Frontal cortex (tissue), 4 donors: Measurements from ENCODE around the gene LRRC59. TPM values are rescaled to one million over a fixed set of nuclear protein-coding genes. Genes with fewer than 3 reads are reported as not detected.

Experiments used
- DNase-seq, 2 donors: peaks; one replicate each; pipeline ENCODE4 v3.0.0; 2012; ENCODE audit warnings: low spot score in 2 of 2
- FAIRE-seq: peaks from 2 replicates; lab custom pipeline; 2012; peaks lifted over from hg19 to GRCh38; lab: Jason Lieb, UNC
- total RNA-seq: library from RNA; depleted of rRNA; stranded (reverse); fragments of >200 nt; gene quantifications from one replicate; pipeline ENCODE4 v1.2.3, GENCODE V29; 2014
- donor health status: control.
- donor health status: control.
- donor health status: control.

The LRRC59 gene
- total RNA-seq, 1 donor from 2014 or later = 38.7 TPM

- no peak for FAIRE-seq
- DNase-seq = no peak
These were observed 31.5 kb downstream of the LRRC59 start for GRCh38 chr17:50365649-50366393.

GRCh38 chr17:50365165-50365564, 32.2 kb downstream of the LRRC59 start:
- DNase-seq (no peak), FAIRE-seq (no peak)

- no peak for DNase-seq
- no peak for FAIRE-seq
These were observed 32.6 kb downstream of the LRRC59 start for GRCh38 chr17:50364715-50365114.

- DNase-seq = no peak
- no peak for FAIRE-seq
These were observed 33.3 kb downstream of the LRRC59 start for GRCh38 chr17:50364061-50364458.

GRCh38 chr17:50363217-50364060, 33.9 kb downstream of the LRRC59 start:
- FAIRE-seq (no peak), DNase-seq (peak; percentile 76 to 78)

- DNase-seq (no peak), FAIRE-seq (no peak)
These were observed 34.7 kb downstream of the LRRC59 start for GRCh38 chr17:50362661-50363060.

GRCh38 chr17:50361561-50362480, 35.5 kb downstream of the LRRC59 start:
- DNase-seq (peak; percentile 63 to 76), FAIRE-seq (no peak)

- FAIRE-seq (no peak), DNase-seq (no peak)
These were observed 36.7 kb downstream of the LRRC59 start for GRCh38 chr17:50360486-50361115.

- DNase-seq = no peak
- no peak for FAIRE-seq
These were observed 37.3 kb downstream of the LRRC59 start for GRCh38 chr17:50359998-50360461.

GRCh38 chr17:50359005-50359699, 38.2 kb downstream of the LRRC59 start:
- no peak for FAIRE-seq
- no peak for DNase-seq

- no peak for DNase-seq
- FAIRE-seq = no peak
These were observed 39.1 kb downstream of the LRRC59 start for GRCh38 chr17:50358177-50358576.

GRCh38 chr17:50356892-50357510, 40.3 kb downstream of the LRRC59 start:
- DNase-seq (no peak), FAIRE-seq (no peak)

- no peak for FAIRE-seq
These were observed 40.9 kb downstream of the LRRC59 start for GRCh38 chr17:50356418-50356817.

GRCh38 chr17:50355701-50356341, 41.5 kb downstream of the LRRC59 start:
- FAIRE-seq (no peak), DNase-seq (no peak)

More at GRCh38 chr17:50356418-50356817, 40.9 kb downstream of the LRRC59 start:
- no peak for DNase-seq

- DNase-seq (no peak), FAIRE-seq (no peak)
These were observed 42.0 kb downstream of the LRRC59 start for GRCh38 chr17:50355336-50355700.

GRCh38 chr17:50354776-50355175, 42.5 kb downstream of the LRRC59 start:
- DNase-seq (no peak), FAIRE-seq (no peak)

GRCh38 chr17:50354198-50354597, 43.1 kb downstream of the LRRC59 start:
- DNase-seq = no peak
- FAIRE-seq = no peak

- DNase-seq (no peak), FAIRE-seq (no peak)
These were observed 43.6 kb downstream of the LRRC59 start for GRCh38 chr17:50353600-50354195.
